Liver (tissue), 9 donors: ENCODE results near the gene OR10R2. TPM values are rescaled to one million over a fixed set of nuclear protein-coding genes. Genes with fewer than 3 reads are reported as not detected.

ENCODE experiments used
- DNase-seq: peaks from one replicate; pipeline ENCODE4 v3.0.0-alpha.2; 2017; ENCODE audit warnings: low spot score
- H3K27ac ChIP-seq, 2 donors: one replicate each; pipeline ENCODE4 v1.7.0; 2013; ENCODE audit warnings: inconsistent platforms in 2 of 2, low read length in 2 of 2, control low read depth in 1 of 2, low read depth in 1 of 2, mild to moderate bottlenecking in 1 of 2
- H3K27me3 ChIP-seq, 4 donors: one replicate each; pipeline versions ENCODE4 v1.6.1 to v1.7.0; 2013; ENCODE audit warnings: low read length in 3 of 4, inconsistent platforms in 1 of 4, mild to moderate bottlenecking in 1 of 4, moderate library complexity in 1 of 4; ENCODE audit not compliant: control insufficient read depth in 4 of 4, insufficient read depth in 4 of 4
- H3K36me3 ChIP-seq, 4 donors: one replicate each; pipeline versions ENCODE4 v1.6.1 to v1.7.0; 2013; ENCODE audit warnings: low read length in 3 of 4, mild to moderate bottlenecking in 3 of 4, low read depth in 1 of 4, moderate library complexity in 1 of 4; ENCODE audit not compliant: control insufficient read depth in 4 of 4, insufficient read depth in 3 of 4
- H3K4me1 ChIP-seq, 4 donors: one replicate each; pipeline versions ENCODE4 v1.6.1 to v1.7.0; 2013; ENCODE audit warnings: low read length in 3 of 4, mild to moderate bottlenecking in 3 of 4, moderate library complexity in 1 of 4; ENCODE audit not compliant: control insufficient read depth in 4 of 4, insufficient read depth in 4 of 4
- H3K4me3 ChIP-seq, 3 donors: one replicate each; pipeline versions ENCODE4 v1.6.1 to v1.7.0; 2013; ENCODE audit warnings: low read length in 3 of 3, control low read depth in 1 of 3, low read depth in 1 of 3, mild to moderate bottlenecking in 1 of 3
- H3K9ac ChIP-seq, 2 donors: one replicate each; pipeline ENCODE4 v1.7.0; 2013; ENCODE audit warnings: low read length in 2 of 2, mild to moderate bottlenecking in 2 of 2, moderate library complexity in 2 of 2, control low read depth in 1 of 2, low read depth in 1 of 2
- H3K9me3 ChIP-seq, 4 donors: one replicate each; pipeline versions ENCODE4 v1.6.1 to v1.7.0; 2013; ENCODE audit warnings: low read length in 3 of 4; ENCODE audit not compliant: control insufficient read depth in 4 of 4
- ATF3 ChIP-seq: IDR thresholded peaks from 2 replicates; pipeline ENCODE4 v1.6.1; 2016; ENCODE audit warnings: antibody characterized with exemption
- CTCF ChIP-seq: fragments of 150-350 bp; IDR thresholded peaks from 2 replicates; pipeline ENCODE4 v1.5.1; 2017; ENCODE audit warnings: improper control_type of control experiment, low read depth, low read length; ENCODE audit not compliant: missing input control
- EGR1 ChIP-seq, 2 donors: IDR thresholded peaks; 2 replicates each; pipeline ENCODE4 v1.6.1; 2016 to 2018; ENCODE audit warnings: antibody characterized with exemption in 2 of 2, low read depth in 2 of 2
- FOXA1 ChIP-seq: IDR thresholded peaks from 2 replicates; pipeline ENCODE4 v1.6.1; 2016; ENCODE audit warnings: antibody characterized with exemption
- FOXA2 ChIP-seq: IDR thresholded peaks from 2 replicates; pipeline ENCODE4 v1.6.1; 2016; ENCODE audit warnings: antibody characterized with exemption
- GABPA ChIP-seq, 2 donors: IDR thresholded peaks in 1 of 2; conservative IDR thresholded peaks in 1 of 2; 2 replicates each; pipeline ENCODE4 v1.6.1; 2016; ENCODE audit warnings: antibody characterized with exemption in 2 of 2, mild to moderate bottlenecking in 1 of 2, moderate library complexity in 1 of 2
- HNF4G ChIP-seq: IDR thresholded peaks from 2 replicates; pipeline ENCODE4 v1.6.1; 2016; ENCODE audit warnings: antibody characterized with exemption
- JUND ChIP-seq, 2 donors: IDR thresholded peaks; 2 replicates each; pipeline ENCODE4 v1.6.1; 2016; ENCODE audit warnings: antibody characterized with exemption in 2 of 2
- MAX ChIP-seq: IDR thresholded peaks from 2 replicates; pipeline ENCODE4 v1.6.1; 2016; ENCODE audit warnings: antibody characterized with exemption
- RAD21 ChIP-seq, 2 donors: IDR thresholded peaks; 2 replicates each; pipeline ENCODE4 v1.6.1; 2016; ENCODE audit warnings: antibody characterized with exemption in 2 of 2, mild to moderate bottlenecking in 2 of 2
- REST ChIP-seq: IDR thresholded peaks from 2 replicates; pipeline ENCODE4 v1.6.1; 2016; ENCODE audit warnings: antibody characterized with exemption, mild to moderate bottlenecking
- RXRA ChIP-seq, 2 donors: IDR thresholded peaks; 2 replicates each; pipeline ENCODE4 v1.6.1; 2017 to 2018; ENCODE audit warnings: antibody characterized with exemption in 2 of 2, mild to moderate bottlenecking in 1 of 2
- SP1 ChIP-seq: IDR thresholded peaks from 2 replicates; pipeline ENCODE4 v1.6.1; 2018; ENCODE audit warnings: antibody characterized with exemption, mild to moderate bottlenecking
- TAF1 ChIP-seq: conservative IDR thresholded peaks from 2 replicates; pipeline ENCODE4 v1.6.1; 2016; ENCODE audit warnings: antibody characterized with exemption, mild to moderate bottlenecking
- ZBTB33 ChIP-seq: IDR thresholded peaks from 2 replicates; pipeline ENCODE4 v1.6.1; 2016; ENCODE audit warnings: antibody characterized with exemption
- polyA plus RNA-seq, 2 donors: library from polyadenylated mRNA; stranded (reverse) in 1 of 2; unstranded in 1 of 2; fragments of 200-250 nt in 1 of 2; fragments of >200 nt in 1 of 2; fragmentation: Nextera tagmentation in 1 of 2; extraction: Ambion mirVana in 1 of 2; gene quantifications; one replicate each; pipeline versions ENCODE4 v1.2.1 to v1.2.3, GENCODE V29; 2013 to 2015
- total RNA-seq, 2 donors: library from RNA; depleted of rRNA; stranded (reverse); fragments of >200 nt; gene quantifications; one replicate each; pipeline ENCODE4 v1.2.3, GENCODE V29; 2014
- donor health status: healthy.
- donor health status: healthy.
- donor health status: healthy.
- donor health status: healthy.
- donor health status: healthy.

Gene OR10R2
- total RNA-seq: not detected
- not detected for polyA plus RNA-seq

GRCh38 chr1:158471920-158472319 is at the start of gene OR10R2:
Gene OR10R2, plus strand, starts transcription at chr1:158472220. Its CDS starts 106 bp downstream, at chr1:158472326.
- H3K9me3 ChIP-seq: no peaks in the 10 kb centered on the region
- no peak within 1 kb of the TSS for H3K27ac ChIP-seq
- no peaks in the 10 kb centered on the region for H3K27me3 ChIP-seq
- H3K4me1 ChIP-seq: no peaks in the 10 kb centered on the region
- no peak for DNase-seq
- no peak within 1 kb of the TSS for H3K9ac ChIP-seq
- H3K36me3 ChIP-seq: no peaks in the 10 kb centered on the region
- TF ChIP-seq GABPA (IDR thresholded peaks at IDR 0.05 in 1 of 2, conservative IDR thresholded peaks at IDR 0.05 in 1 of 2): no peak
- TF ChIP-seq FOXA1: no peak
- no peak for TF ChIP-seq MAX
- TF ChIP-seq CTCF: no peak
- no peak for TF ChIP-seq ZBTB33
- TF ChIP-seq ATF3: no peak
- no peak for TF ChIP-seq RXRA (IDR thresholded peaks at IDR 0.05)
- no peak for TF ChIP-seq RAD21 (IDR thresholded peaks at IDR 0.05)
- TF ChIP-seq FOXA2: no peak
- no peak for TF ChIP-seq HNF4G
- TF ChIP-seq JUND (IDR thresholded peaks at IDR 0.05): no peak
- no peak for TF ChIP-seq TAF1
- no peak for TF ChIP-seq SP1
- TF ChIP-seq REST: no peak
- TF ChIP-seq EGR1 (IDR thresholded peaks at IDR 0.05; ENCODE audit: low read depth in 2 of 2): no peak
- no peak within 1 kb of the TSS for H3K4me3 ChIP-seq

GRCh38 chr1:158425027-158425426 is 47.0 kb upstream of the OR10R2 start:
- Histone ChIP-seq H3K27me3 (peaks cover 0 to 6% (median 0%) of the 10 kb centered on the region in 4 donors), H3K9ac (no peak overlapping the region), H3K9me3 (no peaks in the 10 kb centered on the region), H3K4me3 (no peak overlapping the region), H3K36me3 (no peaks in the 10 kb centered on the region), H3K27ac (no peak overlapping the region), H3K4me1 (no peaks in the 10 kb centered on the region)
- DNase-seq: no peak
- TF ChIP-seq CTCF (no peak), HNF4G (no peak), MAX (no peak), JUND (IDR thresholded peaks at IDR 0.05) (no peak), ZBTB33 (no peak), RXRA (IDR thresholded peaks at IDR 0.05) (no peak), ATF3 (no peak)
